ENCODE data around the gene RNF7.
"Not testable (repeated sequence)": the region's sequence is repeated elsewhere in the genome, so short reads cannot be mapped to it uniquely, and the experiment has no call there.

The RNF7 gene

GRCh38 chr3:141782386-141782932 lies 44.4 kb downstream of the RNF7 start:
- DNase-seq (ENCODE audit: low spot score) = no peak

GRCh38 chr3:141783632-141784031 lies 45.5 kb downstream of the RNF7 start:
- no peak for DNase-seq (ENCODE audit: low spot score)

DNA sequence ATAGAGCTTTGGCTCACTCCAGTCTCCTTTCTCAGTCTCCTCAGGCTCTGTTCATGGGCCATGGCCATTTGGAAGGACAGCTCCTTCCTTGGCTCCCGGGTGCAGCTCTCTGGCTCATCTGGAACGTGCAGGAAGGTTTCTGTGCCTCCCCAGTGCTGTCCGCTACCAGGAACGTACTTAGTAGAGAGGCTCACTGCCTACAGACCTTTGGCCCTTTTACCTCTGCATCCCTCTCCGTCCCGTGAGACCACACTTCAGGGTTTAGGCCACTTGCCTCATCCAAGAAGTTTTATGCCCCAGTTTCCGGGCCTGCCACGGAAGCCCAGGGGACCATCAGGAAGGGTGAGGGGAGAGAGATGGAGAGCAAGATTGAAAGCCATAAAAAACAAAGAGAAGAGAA lies 46.0 kb downstream of the RNF7 start:
- no peak for DNase-seq (ENCODE audit: low spot score)

- DNase-seq (ENCODE audit: low spot score) = no peak
Measured at GRCh38 chr3:141784531-141784930, 46.4 kb downstream of the RNF7 start.

DNA sequence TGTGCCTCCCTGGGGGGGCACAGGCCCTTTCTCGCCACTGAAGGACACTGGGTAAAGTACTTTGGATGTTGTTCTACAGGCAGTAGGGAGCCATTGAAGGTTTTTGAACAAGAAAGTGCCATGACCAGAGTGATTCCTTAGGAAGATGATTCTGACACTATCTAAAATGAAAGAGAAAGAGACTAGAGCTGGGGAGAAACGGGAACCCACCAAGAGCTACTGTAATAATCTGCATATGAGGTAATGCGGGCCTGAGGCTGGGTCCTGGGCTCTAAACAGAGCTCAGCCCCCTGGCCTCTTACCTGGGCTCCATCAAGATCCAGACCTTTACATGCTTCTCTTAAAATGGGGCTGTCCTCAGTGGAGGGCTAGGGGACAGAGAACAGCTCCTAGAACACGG lies 50.1 kb downstream of the RNF7 start:
- no peak for DNase-seq (ENCODE audit: low spot score)

DNA sequence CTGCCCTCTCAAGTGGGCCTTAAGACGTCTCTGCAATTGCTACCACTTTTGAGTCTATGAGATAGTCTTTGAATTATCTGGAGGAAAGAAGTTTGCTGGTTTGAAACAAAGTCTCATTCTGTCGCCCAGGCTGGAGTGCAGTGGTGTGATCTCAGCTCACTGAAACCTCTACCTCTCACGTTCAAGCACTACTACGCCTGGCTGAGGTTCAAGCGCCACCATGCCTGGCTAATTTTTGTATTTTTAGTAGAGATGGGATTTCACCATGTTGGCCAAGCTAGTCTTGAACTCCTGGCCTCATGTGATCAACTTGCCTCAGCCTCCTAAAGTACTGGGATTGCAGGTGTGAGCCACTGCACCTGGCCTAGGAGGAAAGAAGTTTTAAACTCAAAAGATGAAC lies 50.7 kb downstream of the RNF7 start:
- not testable (repeated sequence) for DNase-seq (ENCODE audit: low spot score)

DNA sequence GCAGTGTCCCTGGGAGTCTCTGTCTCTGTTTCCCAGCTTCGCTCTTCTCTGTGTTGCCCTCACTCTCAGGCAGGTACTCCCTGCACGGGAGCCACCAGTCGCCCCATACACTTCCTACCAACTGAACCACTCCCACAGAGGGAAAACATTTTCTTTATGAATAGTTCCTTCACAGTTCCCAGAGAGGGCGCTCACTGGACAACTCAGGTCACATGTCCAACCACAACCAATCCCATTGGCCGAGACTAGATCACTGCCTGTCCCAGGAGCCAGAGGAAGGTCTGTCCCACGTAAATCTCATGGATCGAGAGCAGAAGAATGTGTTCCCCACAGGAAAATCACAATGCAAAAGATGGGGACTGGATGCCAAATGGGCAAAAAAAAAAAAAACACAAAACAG lies 51.2 kb downstream of the RNF7 start:
- no peak for DNase-seq (ENCODE audit: low spot score)

DNA sequence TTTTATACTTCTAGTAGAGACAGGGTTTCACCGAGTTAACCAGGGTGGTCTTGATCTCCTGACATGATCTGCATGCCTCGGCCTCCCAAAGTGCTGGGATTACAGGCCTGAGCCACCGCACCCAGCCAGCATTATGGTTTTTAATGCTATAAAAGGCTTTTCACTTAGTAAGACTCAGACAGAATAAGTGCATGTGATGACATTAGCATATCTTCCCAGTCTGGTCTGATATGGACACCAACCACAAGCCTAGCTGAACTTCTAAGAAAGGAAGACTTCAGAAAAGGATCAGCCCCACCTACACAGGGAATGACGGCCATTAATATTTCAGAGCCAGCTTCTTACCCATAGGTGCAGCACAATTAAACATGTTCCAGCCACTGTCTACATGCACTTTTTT lies 52.1 kb downstream of the RNF7 start:
- DNase-seq (ENCODE audit: low spot score) = no peak

DNA sequence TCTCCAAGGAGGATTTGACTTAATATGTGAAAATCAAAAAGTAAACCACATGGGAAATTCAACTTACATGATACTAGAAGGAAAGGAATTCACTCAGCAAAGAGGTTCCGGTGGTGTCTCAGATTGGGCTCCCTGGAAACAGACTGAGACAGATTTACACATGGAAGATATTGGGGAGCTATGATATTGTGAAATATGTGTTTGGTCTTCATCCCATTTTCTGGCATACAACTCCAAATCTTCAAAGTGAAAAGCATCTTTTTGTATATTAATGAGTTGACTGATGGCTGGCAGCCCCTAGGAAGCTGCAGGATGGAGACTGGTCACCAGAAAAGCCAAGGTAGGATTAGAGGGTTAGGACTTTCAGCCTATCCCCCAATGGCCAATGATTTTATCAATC lies 54.4 kb downstream of the RNF7 start:
- no peak for DNase-seq (ENCODE audit: low spot score)

DNA sequence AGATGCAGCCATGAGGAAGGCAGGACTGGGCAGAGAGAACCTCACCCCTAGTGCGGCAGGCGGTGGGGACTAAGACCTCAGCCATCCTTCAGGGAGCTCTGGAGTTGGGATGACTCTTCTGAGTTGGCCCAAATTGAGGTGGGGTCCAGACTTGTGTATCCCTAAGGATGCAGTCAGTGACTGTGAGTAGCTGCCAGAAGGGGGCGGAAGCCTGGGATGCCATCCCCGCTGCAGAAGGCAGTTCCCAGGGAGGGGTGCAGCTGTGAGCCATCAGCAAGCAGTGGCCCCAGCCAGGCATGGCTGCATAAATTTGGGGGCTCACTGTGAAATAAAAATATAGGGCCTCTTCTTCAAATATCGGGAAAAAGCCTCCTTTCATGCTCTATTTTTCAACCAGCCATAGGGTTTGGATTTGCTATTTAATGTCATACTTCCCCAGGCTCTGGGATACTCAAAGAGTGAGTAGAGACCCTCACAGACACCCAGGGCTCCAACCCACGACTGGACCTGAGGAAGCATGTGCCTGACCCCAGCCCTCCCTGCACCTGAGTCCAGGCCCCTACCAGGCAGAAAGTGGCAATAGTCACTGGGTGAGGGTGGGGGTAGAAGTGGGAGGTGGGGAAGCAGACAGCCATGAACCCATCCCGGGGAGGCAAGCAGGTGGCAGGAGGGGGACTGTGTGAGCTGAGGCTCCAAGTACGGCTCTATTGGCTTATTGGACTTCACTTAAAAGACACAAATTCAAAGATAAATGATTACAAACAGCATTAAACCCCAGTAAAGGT lies 55.6 kb downstream of the RNF7 start:
- no peak for DNase-seq (ENCODE audit: low spot score)

DNA sequence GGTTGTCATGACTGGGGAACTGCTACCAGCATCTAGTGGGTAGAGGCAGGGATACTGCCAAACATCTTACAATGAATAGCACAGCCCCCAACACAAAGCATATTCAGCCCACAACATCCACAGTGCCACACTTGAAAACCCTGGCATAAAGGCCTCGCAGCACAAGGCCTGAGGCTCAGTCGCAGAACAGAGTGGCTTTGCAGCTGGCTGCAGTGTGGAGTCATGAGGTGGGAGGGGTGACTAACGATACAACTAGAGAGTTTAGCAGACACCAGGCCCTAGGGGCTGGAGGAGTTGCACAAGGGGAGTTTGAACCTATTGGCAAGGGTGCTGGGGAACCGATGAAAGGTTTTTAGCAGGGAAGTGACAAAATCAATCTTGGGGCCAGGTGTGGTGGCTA lies 57.2 kb downstream of the RNF7 start:
- no peak for DNase-seq (ENCODE audit: low spot score)

GRCh38 chr3:141795741-141796080 lies 57.6 kb downstream of the RNF7 start:
- DNase-seq (ENCODE audit: low spot score) = no peak

GRCh38 chr3:141796081-141796888 lies 58.2 kb downstream of the RNF7 start:
- no peak for DNase-seq (ENCODE audit: low spot score)

All from LoVo (cell line).